ENCODE data around the gene FILIP1L. TPM values are rescaled to one million over a fixed set of nuclear protein-coding genes. Genes with fewer than 3 reads are reported as not detected.
A peak's percentile ranks its signal among the peaks of the same experiment; 100 is the strongest.

Gene FILIP1L
- total RNA-seq, 3 donors from 2014 or later, result 19.8 to 23.7 (median 23.3) TPM

GRCh38 chr3:99933971-99934750, 180.1 kb downstream of the FILIP1L start:
- DNase-seq (ENCODE audit: low spot score in 2 of 2), result no peak
- Histone ChIP-seq H3K36me3 (no peaks in the 10 kb centered on the region), H3K27ac (no peak overlapping the region), H3K27me3 (no peaks in the 10 kb centered on the region), H3K4me1 (peaks cover 0 to 5% of the 10 kb centered on the region in 2 donors), H3K4me3 (no peak overlapping the region), H3K9me3 (no peaks in the 10 kb centered on the region)
- intact Hi-C loops (cut with DNase I; ENCODE audit: low total_unique reads), result no loop called here
- no peak for TF ChIP-seq POLR2AphosphoS5 (IDR thresholded peaks at IDR 0.05)
- no peak for TF ChIP-seq POLR2A (IDR thresholded peaks at IDR 0.05)
- TF ChIP-seq CTCF (IDR thresholded peaks at IDR 0.05), result no peak

DNA sequence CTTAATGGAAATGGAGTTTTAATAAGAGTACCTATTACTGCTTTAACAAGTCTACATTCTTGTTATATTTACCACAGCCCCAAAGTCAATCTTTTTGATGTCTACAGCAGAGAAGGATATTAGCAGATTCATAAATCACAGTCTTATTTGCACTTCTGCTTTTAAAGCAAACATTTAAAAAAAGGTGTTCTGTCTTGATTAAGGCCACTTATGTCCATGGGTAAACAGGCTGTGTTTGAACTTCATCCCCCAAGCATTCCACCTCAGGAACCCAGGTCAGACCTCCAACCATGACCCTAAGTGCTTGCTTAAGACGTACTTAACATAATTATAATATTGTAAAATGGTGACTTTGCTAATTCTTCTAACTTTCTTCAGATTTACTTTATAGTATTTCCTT, 183.2 kb downstream of the FILIP1L start:
- H3K9me3 ChIP-seq, result no peaks in the 10 kb centered on the region
- H3K27me3 ChIP-seq, result no peaks in the 10 kb centered on the region
- no peaks in the 10 kb centered on the region for H3K36me3 ChIP-seq
- H3K27ac ChIP-seq, result no peak overlapping the region
- TF ChIP-seq POLR2AphosphoS5 (IDR thresholded peaks at IDR 0.05), result no peak
- no peak overlapping the region for H3K4me3 ChIP-seq
- DNase-seq (ENCODE audit: low spot score in 2 of 2), result no peak
- intact Hi-C loops (cut with DNase I; ENCODE audit: low total_unique reads), result no loop called here
- peaks cover 0 to 5% of the 10 kb centered on the region in 2 donors for H3K4me1 ChIP-seq

- H3K27me3 ChIP-seq, result no peaks in the 10 kb centered on the region
- intact Hi-C loops (cut with DNase I; ENCODE audit: low total_unique reads), result no loop called here
- H3K4me3 ChIP-seq, result no peak overlapping the region
- peaks cover 0 to 5% of the 10 kb centered on the region in 2 donors for H3K4me1 ChIP-seq
- H3K9me3 ChIP-seq, result no peaks in the 10 kb centered on the region
- DNase-seq (ENCODE audit: low spot score in 2 of 2), result peak in 1 of 2 donors; percentile 24
- H3K27ac ChIP-seq, result peak overlapping the region; percentile 33 to 34
- H3K36me3 ChIP-seq, result no peaks in the 10 kb centered on the region
- TF ChIP-seq POLR2A (IDR thresholded peaks at IDR 0.05), result no peak
- no peak for TF ChIP-seq POLR2AphosphoS5 (IDR thresholded peaks at IDR 0.05)
Measured at GRCh38 chr3:99929745-99930139, 184.6 kb downstream of the FILIP1L start.

DNA sequence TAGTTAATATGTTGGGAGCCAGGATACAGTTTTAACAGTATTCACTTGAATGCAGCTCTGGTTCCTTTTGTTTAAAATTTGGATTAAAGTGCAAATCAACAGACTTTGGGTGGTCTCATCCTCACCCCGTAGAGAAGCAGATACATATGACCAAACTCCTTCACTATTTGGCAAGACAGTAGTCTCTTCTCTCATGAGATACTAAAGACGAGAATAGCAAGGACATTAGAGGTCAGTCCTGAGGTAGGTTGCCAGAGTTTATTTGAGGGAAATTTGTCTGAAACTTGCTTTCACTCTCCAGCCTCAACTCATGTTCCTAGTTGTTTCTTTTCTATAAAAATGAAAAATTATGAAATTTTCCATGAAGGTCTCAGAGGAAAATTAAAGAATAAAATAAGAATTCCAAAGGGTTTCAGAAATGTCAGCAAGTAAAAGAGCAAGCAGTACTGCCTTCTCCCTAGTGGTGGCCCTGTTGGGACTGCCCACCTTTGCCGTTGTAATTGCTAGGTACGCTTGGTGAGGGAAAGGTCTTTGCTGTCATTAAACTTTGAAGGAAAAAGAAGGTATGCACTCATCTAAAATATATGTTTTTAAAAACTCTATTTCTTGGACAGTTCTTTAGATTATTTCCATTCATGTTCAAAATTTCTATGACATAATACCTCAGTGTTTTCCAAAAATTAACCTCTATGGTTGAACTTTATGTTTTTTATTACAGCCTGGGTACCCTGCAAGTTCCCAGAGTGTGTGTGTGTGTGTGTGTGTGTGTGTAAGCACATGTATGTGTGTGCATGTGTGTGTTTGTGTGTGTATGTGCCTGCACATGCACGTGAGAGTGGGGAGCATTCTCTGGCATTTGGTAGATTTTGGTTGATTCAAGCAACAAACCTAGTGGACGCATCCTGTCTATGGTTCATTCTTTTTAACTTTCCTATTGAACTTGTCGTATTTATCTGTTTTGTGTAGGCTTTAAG, 185.2 kb downstream of the FILIP1L start:
- H3K27me3 ChIP-seq, result no peaks in the 10 kb centered on the region
- no peaks in the 10 kb centered on the region for H3K36me3 ChIP-seq
- H3K9me3 ChIP-seq, result no peaks in the 10 kb centered on the region
- no peak overlapping the region for H3K4me3 ChIP-seq
- peak overlapping the region; percentile 33 to 34 for H3K27ac ChIP-seq
- peaks cover 0 to 5% of the 10 kb centered on the region in 2 donors for H3K4me1 ChIP-seq
- intact Hi-C loops (cut with DNase I; ENCODE audit: low total_unique reads), result no loop called here
- no peak for TF ChIP-seq POLR2A (IDR thresholded peaks at IDR 0.05)
- TF ChIP-seq CTCF (IDR thresholded peaks at IDR 0.05), result no peak
- no peak for TF ChIP-seq POLR2AphosphoS5 (IDR thresholded peaks at IDR 0.05)
- no peak for DNase-seq (ENCODE audit: low spot score in 2 of 2)

- no peak overlapping the region for H3K4me3 ChIP-seq
- DNase-seq (ENCODE audit: low spot score in 2 of 2), result no peak
- TF ChIP-seq CTCF (IDR thresholded peaks at IDR 0.05), result no peak
- TF ChIP-seq POLR2A (IDR thresholded peaks at IDR 0.05), result no peak
- no peak for TF ChIP-seq POLR2AphosphoS5 (IDR thresholded peaks at IDR 0.05)
- peaks cover 0 to 5% of the 10 kb centered on the region in 2 donors for H3K4me1 ChIP-seq
- no peaks in the 10 kb centered on the region for H3K36me3 ChIP-seq
- H3K9me3 ChIP-seq, result no peaks in the 10 kb centered on the region
- no peak overlapping the region for H3K27ac ChIP-seq
- intact Hi-C loops (cut with DNase I; ENCODE audit: low total_unique reads), result no loop called here
- no peaks in the 10 kb centered on the region for H3K27me3 ChIP-seq
Measured at GRCh38 chr3:99927671-99928457, 186.4 kb downstream of the FILIP1L start.

Data from breast epithelium (tissue), 4 donors.